ENCODE measurements around the gene DUSP19. TPM values are rescaled to one million over a fixed set of nuclear protein-coding genes. Genes with fewer than 3 reads are reported as not detected.
"Not testable (repeated sequence)": the region's sequence is repeated elsewhere in the genome, so short reads cannot be mapped to it uniquely, and the experiment has no call there.

DUSP19 gene
- total and polyA plus RNA-seq, 7 experiments from 2014 or later: 0.66 to 3.3 (median 1.2) TPM

- Mint-ChIP-seq H3K4me1 (peaks cover 21 to 34% (median 30%) of the 10 kb centered on the region in 7 donors), H3K4me3 (no peak overlapping the region), H3K27me3 (peaks cover 26 to 75% (median 59%) of the 10 kb centered on the region in 5 donors), H3K36me3 (peaks cover 0 to 6% (median 0%) of the 10 kb centered on the region in 5 donors), H3K27ac (no peak overlapping the region), H3K9me3 (peaks cover 0 to 5% (median 2%) of the 10 kb centered on the region in 11 donors)
- DNase-seq (no peak), ATAC-seq (no peak)
- intact Hi-C loops (cut with micrococcal nuclease): no loop called here
- POLR2A ChIA-PET: interaction anchor here (0.7 to 0.9 kb wide), 2 partner anchors 11 to 325 kb away, joined by 3 to 5 read pairs; no protein-coding TSS in a partner anchor
- Histone ChIP-seq H3K36me3 (ENCODE audit: control insufficient read depth in 2 of 3, insufficient read depth in 3 of 3, low read length in 3 of 3) (no peaks in the 10 kb centered on the region), H3K4me1 (ENCODE audit: control insufficient read depth in 2 of 2, insufficient read depth in 2 of 2, low read length in 2 of 2) (peaks cover 25 to 26% of the 10 kb centered on the region in 2 donors), H3K9me3 (ENCODE audit: control insufficient read depth in 2 of 3, low read length in 3 of 3) (no peaks in the 10 kb centered on the region), H3K27ac (ENCODE audit: low read depth, low read length) (no peak overlapping the region), H3K4me3 (ENCODE audit: low read length) (no peak overlapping the region), H3K27me3 (ENCODE audit: control insufficient read depth in 2 of 2, insufficient read depth in 2 of 2, low read length in 2 of 2) (peaks cover 0 to 15% of the 10 kb centered on the region in 2 donors)
- CTCF ChIA-PET: interaction anchor here (0.7 kb wide), 1 partner anchor 49 kb away, joined by 4 read pairs; no protein-coding TSS in a partner anchor
Measured at GRCh38 chr2:183040604-183041003, 37.9 kb upstream of the DUSP19 start.

DNA sequence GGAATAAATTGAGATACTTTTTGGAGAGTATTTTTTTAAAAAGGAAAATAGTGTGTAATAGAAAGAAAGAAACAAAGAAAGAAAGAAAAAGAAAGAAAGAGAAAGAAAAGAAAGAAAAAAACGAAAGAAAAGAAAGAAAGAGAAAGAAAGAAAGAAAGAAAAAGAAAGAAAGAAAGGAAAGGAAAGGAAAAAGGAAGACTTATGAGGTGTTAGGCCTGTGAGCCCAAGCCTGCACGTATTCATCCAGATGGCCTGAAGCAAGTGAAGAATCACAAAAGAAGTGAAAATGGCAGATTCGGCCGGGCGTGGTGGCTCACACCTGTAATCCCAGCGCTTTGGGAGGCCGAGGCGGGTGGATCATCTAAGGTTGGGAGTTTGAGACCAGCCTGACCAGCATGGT lies 35.0 kb upstream of the DUSP19 start:
- H3K4me3 Mint-ChIP-seq; H3K36me3 ChIP-seq (ENCODE audit: control insufficient read depth in 2 of 3, insufficient read depth in 3 of 3, low read length in 3 of 3); H3K27ac ChIP-seq (ENCODE audit: low read depth, low read length); POLR2A ChIA-PET; ATAC-seq; DNase-seq; H3K4me1 ChIP-seq (ENCODE audit: control insufficient read depth in 2 of 2, insufficient read depth in 2 of 2, low read length in 2 of 2); H3K4me3 ChIP-seq (ENCODE audit: low read length); H3K9me3 Mint-ChIP-seq; intact Hi-C loops (cut with micrococcal nuclease); CTCF ChIA-PET; H3K9me3 ChIP-seq (ENCODE audit: control insufficient read depth in 2 of 3, low read length in 3 of 3); H3K36me3 Mint-ChIP-seq; H3K27ac Mint-ChIP-seq: not testable (repeated sequence)
- H3K27me3 ChIP-seq (ENCODE audit: control insufficient read depth in 2 of 2, insufficient read depth in 2 of 2, low read length in 2 of 2): peaks cover 0 to 15% of the 10 kb centered on the region in 2 donors
- peaks cover 24 to 62% (median 50%) of the 10 kb centered on the region in 5 donors for H3K27me3 Mint-ChIP-seq
- H3K4me1 Mint-ChIP-seq: peaks cover 6 to 15% (median 12%) of the 10 kb centered on the region in 7 donors

GRCh38 chr2:183047486-183048125 lies 30.9 kb upstream of the DUSP19 start:
- H3K27ac Mint-ChIP-seq; H3K27me3 ChIP-seq (ENCODE audit: control insufficient read depth in 2 of 2, insufficient read depth in 2 of 2, low read length in 2 of 2); ATAC-seq; DNase-seq; H3K36me3 Mint-ChIP-seq; H3K4me3 Mint-ChIP-seq; H3K27ac ChIP-seq (ENCODE audit: low read depth, low read length); POLR2A ChIA-PET; H3K4me1 Mint-ChIP-seq; intact Hi-C loops (cut with micrococcal nuclease); H3K4me1 ChIP-seq (ENCODE audit: control insufficient read depth in 2 of 2, insufficient read depth in 2 of 2, low read length in 2 of 2); H3K4me3 ChIP-seq (ENCODE audit: low read length); H3K9me3 ChIP-seq (ENCODE audit: control insufficient read depth in 2 of 3, low read length in 3 of 3); H3K36me3 ChIP-seq (ENCODE audit: control insufficient read depth in 2 of 3, insufficient read depth in 3 of 3, low read length in 3 of 3); H3K9me3 Mint-ChIP-seq: not testable (repeated sequence)
- CTCF ChIA-PET: interaction anchor here (0.6 kb wide), 1 partner anchor 21 kb away, joined by 4 read pairs; no protein-coding TSS in a partner anchor
- H3K27me3 Mint-ChIP-seq: peaks cover 11 to 33% (median 22%) of the 10 kb centered on the region in 5 donors

- POLR2A ChIA-PET: no interaction called here
- Mint-ChIP-seq H3K4me3 (no peak overlapping the region), H3K9me3 (peaks cover 0 to 5% (median 0%) of the 10 kb centered on the region in 11 donors)
Measured at GRCh38 chr2:183049420-183049819, 29.1 kb upstream of the DUSP19 start.

DNA sequence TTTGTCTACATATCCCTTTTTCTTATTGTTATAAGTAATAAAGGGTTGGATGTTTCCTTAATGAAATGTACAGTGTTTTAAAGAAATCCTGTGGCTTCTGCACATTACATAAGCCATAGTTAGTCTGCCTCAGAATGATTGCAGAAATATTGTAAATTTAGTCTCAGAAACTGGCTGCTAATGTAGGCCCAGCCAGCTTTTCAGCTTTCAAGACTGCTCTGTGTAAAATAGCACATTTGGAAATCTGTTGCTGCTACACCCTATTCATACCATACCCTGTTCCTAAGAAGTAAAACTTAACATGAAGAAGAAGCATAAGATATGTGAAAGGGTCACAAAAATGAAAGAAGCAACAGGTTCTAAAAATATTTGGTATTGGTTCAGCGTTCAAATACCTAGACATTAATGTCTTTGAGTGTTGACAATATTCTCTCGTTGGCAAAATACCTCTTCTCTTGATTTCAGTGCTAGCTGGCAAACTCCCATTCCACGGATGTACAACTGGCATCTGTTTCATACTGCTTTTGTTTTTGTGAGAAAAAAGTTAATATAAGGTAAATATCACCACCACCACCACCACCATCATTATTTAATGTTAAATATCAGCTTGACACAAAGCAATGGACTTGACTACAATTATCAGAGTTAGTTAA lies 21.1 kb upstream of the DUSP19 start:
- DNase-seq: no peak
- intact Hi-C loops (cut with micrococcal nuclease): no loop called here
- no peaks in the 10 kb centered on the region for H3K36me3 Mint-ChIP-seq
- Histone ChIP-seq H3K4me1 (ENCODE audit: control insufficient read depth in 2 of 2, insufficient read depth in 2 of 2, low read length in 2 of 2) (no peaks in the 10 kb centered on the region), H3K36me3 (ENCODE audit: control insufficient read depth in 2 of 3, insufficient read depth in 3 of 3, low read length in 3 of 3) (no peaks in the 10 kb centered on the region), H3K27ac (ENCODE audit: low read depth, low read length) (no peak overlapping the region), H3K9me3 (ENCODE audit: control insufficient read depth in 2 of 3, low read length in 3 of 3) (no peaks in the 10 kb centered on the region), H3K4me3 (ENCODE audit: low read length) (no peak overlapping the region), H3K27me3 (ENCODE audit: control insufficient read depth in 2 of 2, insufficient read depth in 2 of 2, low read length in 2 of 2) (no peaks in the 10 kb centered on the region)
- CTCF ChIA-PET: no interaction called here
- H3K9me3 Mint-ChIP-seq: no peaks in the 10 kb centered on the region
- POLR2A ChIA-PET: no interaction called here
- H3K4me1 Mint-ChIP-seq: no peaks in the 10 kb centered on the region
- no peak for ATAC-seq
- H3K27me3 Mint-ChIP-seq: peaks cover 17 to 33% (median 25%) of the 10 kb centered on the region in 5 donors
- H3K27ac Mint-ChIP-seq: no peak overlapping the region
- H3K4me3 Mint-ChIP-seq: no peak overlapping the region

More at GRCh38 chr2:183049420-183049819, 29.1 kb upstream of the DUSP19 start:
- Mint-ChIP-seq H3K36me3 (peaks cover 0 to 3% (median 0%) of the 10 kb centered on the region in 5 donors), H3K4me1 (no peaks in the 10 kb centered on the region), H3K27ac (no peak overlapping the region), H3K27me3 (peaks cover 8 to 31% (median 21%) of the 10 kb centered on the region in 5 donors)
- intact Hi-C loops (cut with micrococcal nuclease): no loop called here
- Histone ChIP-seq H3K4me3 (ENCODE audit: low read length) (no peak overlapping the region), H3K36me3 (ENCODE audit: control insufficient read depth in 2 of 3, insufficient read depth in 3 of 3, low read length in 3 of 3) (no peaks in the 10 kb centered on the region), H3K27ac (ENCODE audit: low read depth, low read length) (no peak overlapping the region), H3K27me3 (ENCODE audit: control insufficient read depth in 2 of 2, insufficient read depth in 2 of 2, low read length in 2 of 2) (no peaks in the 10 kb centered on the region), H3K9me3 (ENCODE audit: control insufficient read depth in 2 of 3, low read length in 3 of 3) (no peaks in the 10 kb centered on the region), H3K4me1 (ENCODE audit: control insufficient read depth in 2 of 2, insufficient read depth in 2 of 2, low read length in 2 of 2) (no peaks in the 10 kb centered on the region)
- ATAC-seq (no peak), DNase-seq (no peak)
- CTCF ChIA-PET: no interaction called here

GRCh38 chr2:183059561-183059960 lies 19.0 kb upstream of the DUSP19 start:
- ATAC-seq (no peak), DNase-seq (no peak)
- peaks cover 10 to 40% (median 23%) of the 10 kb centered on the region in 5 donors for H3K27me3 Mint-ChIP-seq
- H3K36me3 Mint-ChIP-seq: no peaks in the 10 kb centered on the region
- Histone ChIP-seq H3K4me3 (ENCODE audit: low read length) (no peak overlapping the region), H3K9me3 (ENCODE audit: control insufficient read depth in 2 of 3, low read length in 3 of 3) (no peaks in the 10 kb centered on the region), H3K27me3 (ENCODE audit: control insufficient read depth in 2 of 2, insufficient read depth in 2 of 2, low read length in 2 of 2) (no peaks in the 10 kb centered on the region), H3K36me3 (ENCODE audit: control insufficient read depth in 2 of 3, insufficient read depth in 3 of 3, low read length in 3 of 3) (no peaks in the 10 kb centered on the region), H3K4me1 (ENCODE audit: control insufficient read depth in 2 of 2, insufficient read depth in 2 of 2, low read length in 2 of 2) (no peaks in the 10 kb centered on the region), H3K27ac (ENCODE audit: low read depth, low read length) (no peak overlapping the region)
- no peaks in the 10 kb centered on the region for H3K9me3 Mint-ChIP-seq
- POLR2A ChIA-PET: no interaction called here
- CTCF ChIA-PET: no interaction called here
- no peaks in the 10 kb centered on the region for H3K4me1 Mint-ChIP-seq
- no peak overlapping the region for H3K27ac Mint-ChIP-seq
- H3K4me3 Mint-ChIP-seq: no peak overlapping the region
- intact Hi-C loops (cut with micrococcal nuclease): no loop called here

All from naive thymus-derived CD4-positive, alpha-beta T cell (primary cell).